Activated CD8-positive, alpha-beta T cell treated with anti-CD3 and anti-CD28 coated beads for 36 hours (primary cell): ENCODE data around the gene TRAK2. TPM values are rescaled to one million over a fixed set of nuclear protein-coding genes. Genes with fewer than 3 reads are reported as not detected.

ENCODE experiments used
- ATAC-seq: fragments of 200-7000 bp; cut with Tn5 transposase; one replicate; pipeline ENCODE4 v1.10.0; 2021; ENCODE audit warnings: mild to moderate bottlenecking, moderate library complexity
- CTCF ChIA-PET: fragments of 350-600 bp; sonication (Branson Sonifier 250); formaldehyde crosslinking; loops from one replicate; lab custom pipeline; 2021; ENCODE audit warnings: antibody characterized with exemption; lab: Charles Lee
- POLR2A ChIA-PET: fragments of 350-600 bp; sonication (Branson Sonifier 250); formaldehyde crosslinking; loops from one replicate; lab custom pipeline; 2021; ENCODE audit warnings: antibody characterized with exemption; lab: Charles Lee
- DNase-seq: peaks from one replicate; pipeline ENCODE4 v3.0.0-alpha.2; 2020
- H3K27ac Mint-ChIP-seq: one replicate; pipeline ENCODE4 v1.8.0; 2021; ENCODE audit warnings: mild to moderate bottlenecking, mixed read lengths
- H3K27me3 Mint-ChIP-seq: one replicate; pipeline ENCODE4 v1.8.0; 2021; ENCODE audit warnings: mixed read lengths
- H3K36me3 Mint-ChIP-seq: one replicate; pipeline ENCODE4 v1.8.0; 2021; ENCODE audit warnings: low read depth, mixed read lengths
- H3K4me1 Mint-ChIP-seq: one replicate; pipeline ENCODE4 v1.8.0; 2021; ENCODE audit warnings: low read depth, mixed read lengths
- H3K4me3 Mint-ChIP-seq: one replicate; pipeline ENCODE4 v1.8.0; 2021; ENCODE audit warnings: mild to moderate bottlenecking, moderate library complexity, mixed read lengths
- H3K9me3 Mint-ChIP-seq: one replicate; pipeline ENCODE4 v1.8.0; 2021; ENCODE audit warnings: mixed read lengths
- CTCF ChIP-seq: fragments of 200-600 bp; IDR thresholded peaks from one replicate; pipeline ENCODE4 v1.8.0; 2022; ENCODE audit warnings: antibody characterized with exemption, mild to moderate bottlenecking
- intact Hi-C: fragments of 100-400 bp; cut with micrococcal nuclease; formaldehyde crosslinking; loops from one replicate; pipeline ENCODE4 v1.10.0; 2022
- total RNA-seq, 2 experiments: library from RNA; stranded (reverse); gene quantifications; one replicate each; pipeline ENCODE4 v1.2.3, GENCODE V29; 2021

Gene TRAK2
- total RNA-seq, 2 experiments from 2014 or later: 19.8 to 22.8 TPM

GRCh38 chr2:201401815-201402214 lies 49.4 kb downstream of the TRAK2 start:
- ATAC-seq (no peak), DNase-seq (no peak)
- no peak overlapping the region for H3K4me3 Mint-ChIP-seq
- H3K9me3 Mint-ChIP-seq: no peaks in the 10 kb centered on the region
- no peak for TF ChIP-seq CTCF
- peaks cover 13% of the 10 kb centered on the region for H3K36me3 Mint-ChIP-seq
- POLR2A ChIA-PET: no interaction called here
- peaks cover 41% of the 10 kb centered on the region for H3K4me1 Mint-ChIP-seq
- intact Hi-C loops: no loop called here
- H3K27ac Mint-ChIP-seq: no peak overlapping the region
- CTCF ChIA-PET: interaction anchor here (1.1 to 1.4 kb wide), 2 partner anchors 13 to 23 kb away, joined by 3 read pairs; no protein-coding TSS in a partner anchor
- no peaks in the 10 kb centered on the region for H3K27me3 Mint-ChIP-seq

- ChIA-PET POLR2A (interaction anchor here (0.7 kb wide), 1 partner anchor 9 kb away, joined by 3 read pairs; no protein-coding TSS in a partner anchor), CTCF (interaction anchor here (0.9 to 2.6 kb wide), 3 partner anchors 11 to 164 kb away, joined by 3 to 7 read pairs (median 4); no protein-coding TSS in a partner anchor)
- intact Hi-C loops: no loop called here
- DNase-seq (no peak), ATAC-seq (no peak)
- Mint-ChIP-seq H3K4me1 (peaks cover 7% of the 10 kb centered on the region), H3K27ac (no peak overlapping the region), H3K9me3 (no peaks in the 10 kb centered on the region), H3K36me3 (peaks cover 18% of the 10 kb centered on the region), H3K4me3 (no peak overlapping the region), H3K27me3 (no peaks in the 10 kb centered on the region)
- no peak for TF ChIP-seq CTCF
Measured at GRCh38 chr2:201396595-201396994, 54.7 kb downstream of the TRAK2 start.

- no peak for TF ChIP-seq CTCF
- no peaks in the 10 kb centered on the region for H3K4me1 Mint-ChIP-seq
- H3K4me3 Mint-ChIP-seq: no peak overlapping the region
- no peaks in the 10 kb centered on the region for H3K27me3 Mint-ChIP-seq
- CTCF ChIA-PET: interaction anchor here (0.8 to 0.9 kb wide), 2 partner anchors 104 to 146 kb away, joined by 3 read pairs; no protein-coding TSS in a partner anchor
- H3K36me3 Mint-ChIP-seq: peaks cover 40% of the 10 kb centered on the region
- no peak for ATAC-seq
- no peak for DNase-seq
- H3K27ac Mint-ChIP-seq: no peak overlapping the region
- intact Hi-C loops: no loop called here
- H3K9me3 Mint-ChIP-seq: peaks cover 2% of the 10 kb centered on the region
- POLR2A ChIA-PET: no interaction called here
Measured at GRCh38 chr2:201383136-201383535, 68.1 kb downstream of the TRAK2 start.

GRCh38 chr2:201378496-201379397 lies 72.5 kb downstream of the TRAK2 start:
- intact Hi-C loops: no loop called here
- Mint-ChIP-seq H3K4me1 (no peaks in the 10 kb centered on the region), H3K36me3 (peaks cover 49% of the 10 kb centered on the region), H3K9me3 (peaks cover 4% of the 10 kb centered on the region), H3K4me3 (no peak overlapping the region), H3K27ac (no peak overlapping the region), H3K27me3 (no peaks in the 10 kb centered on the region)
- DNase-seq: no peak
- TF ChIP-seq CTCF: no peak
- CTCF ChIA-PET: interaction anchor here (0.7 to 2.6 kb wide), 3 partner anchors 10 to 285 kb away, joined by 3 to 12 read pairs (median 6); no protein-coding TSS in a partner anchor
- no peak for ATAC-seq
- POLR2A ChIA-PET: no interaction called here

- Mint-ChIP-seq H3K36me3 (peaks cover 49% of the 10 kb centered on the region), H3K27ac (no peak overlapping the region), H3K4me3 (no peak overlapping the region), H3K4me1 (no peaks in the 10 kb centered on the region), H3K27me3 (no peaks in the 10 kb centered on the region), H3K9me3 (peaks cover 4% of the 10 kb centered on the region)
- TF ChIP-seq CTCF: no peak
- intact Hi-C loops: no loop called here
- ATAC-seq (no peak), DNase-seq (no peak)
- POLR2A ChIA-PET: no interaction called here
- CTCF ChIA-PET: interaction anchor here (0.9 to 2.6 kb wide), 3 partner anchors 8 to 26 kb away, joined by 3 to 12 read pairs (median 3); no protein-coding TSS in a partner anchor
Measured at GRCh38 chr2:201377218-201377617, 74.0 kb downstream of the TRAK2 start.
